Skeletal muscle tissue (tissue), 4 donors: ENCODE measurements around the gene RCOR2. TPM values are rescaled to one million over a fixed set of nuclear protein-coding genes. Genes with fewer than 3 reads are reported as not detected.
"Not testable (repeated sequence)": the region's sequence is repeated elsewhere in the genome, so short reads cannot be mapped to it uniquely, and the experiment has no call there.

ENCODE experiments used
- H3K27ac ChIP-seq: one replicate; pipeline ENCODE4 v1.7.0; 2013; ENCODE audit warnings: mild to moderate bottlenecking, low read depth, low read length, inconsistent platforms
- H3K27me3 ChIP-seq, 3 donors: one replicate each; pipeline ENCODE4 v1.7.0; 2013; ENCODE audit warnings: low read length in 3 of 3; ENCODE audit not compliant: control insufficient read depth in 3 of 3, insufficient read depth in 3 of 3
- H3K36me3 ChIP-seq, 3 donors: one replicate each; pipeline ENCODE4 v1.7.0; 2013; ENCODE audit warnings: low read length in 3 of 3; ENCODE audit not compliant: control insufficient read depth in 3 of 3, insufficient read depth in 3 of 3
- H3K4me1 ChIP-seq, 3 donors: one replicate each; pipeline ENCODE4 v1.7.0; 2013; ENCODE audit warnings: low read length in 3 of 3, mild to moderate bottlenecking in 3 of 3; ENCODE audit not compliant: control insufficient read depth in 3 of 3, insufficient read depth in 3 of 3
- H3K4me3 ChIP-seq, 3 donors: one replicate each; pipeline ENCODE4 v1.7.0; 2013; ENCODE audit warnings: low read length in 3 of 3
- H3K9ac ChIP-seq, 3 donors: one replicate each; pipeline ENCODE4 v1.7.0; 2013; ENCODE audit warnings: low read length in 3 of 3, mild to moderate bottlenecking in 3 of 3, moderate library complexity in 2 of 3, low read depth in 1 of 3
- H3K9me3 ChIP-seq, 3 donors: one replicate each; pipeline ENCODE4 v1.7.0; 2013; ENCODE audit warnings: low read length in 3 of 3; ENCODE audit not compliant: control insufficient read depth in 3 of 3
- total RNA-seq: library from RNA; depleted of rRNA; stranded (reverse); fragments of >200 nt; gene quantifications from one replicate; pipeline ENCODE4 v1.2.3, GENCODE V29; 2014
- donor health status: Osteomylitis.

The RCOR2 gene
- total RNA-seq, 1 donor from 2014 or later: 4.2 TPM

GRCh38 chr11:63872800-63873197, 44.2 kb downstream of the RCOR2 start:
- Histone ChIP-seq H3K9ac (peak overlapping the region in 2 of 3 donors; percentile 40 to 65), H3K4me3 (peak overlapping the region in 1 of 3 donors; percentile 63), H3K9me3 (no peaks in the 10 kb centered on the region), H3K36me3 (peaks cover 0 to 4% (median 3%) of the 10 kb centered on the region in 3 donors), H3K27ac (peak overlapping the region; percentile 69), H3K27me3 (no peaks in the 10 kb centered on the region), H3K4me1 (peaks cover 48 to 64% (median 62%) of the 10 kb centered on the region in 3 donors)

- H3K4me1 ChIP-seq: peaks cover 48 to 64% (median 59%) of the 10 kb centered on the region in 3 donors
- peak overlapping the region; percentile 69 for H3K27ac ChIP-seq
- H3K4me3 ChIP-seq: peak overlapping the region; percentile 58 to 67 (median 63)
Observed at GRCh38 chr11:63871962-63872799, 44.8 kb downstream of the RCOR2 start.

GRCh38 chr11:63870351-63871140, 46.4 kb downstream of the RCOR2 start:
- Histone ChIP-seq H3K4me1 (peaks cover 53 to 70% (median 64%) of the 10 kb centered on the region in 3 donors), H3K27me3 (no peaks in the 10 kb centered on the region), H3K36me3 (peaks cover 0 to 3% (median under 1%) of the 10 kb centered on the region in 3 donors), H3K4me3 (no peak overlapping the region), H3K9me3 (no peaks in the 10 kb centered on the region), H3K27ac (no peak overlapping the region), H3K9ac (peak overlapping the region in 2 of 3 donors; percentile 38 to 50)

More at GRCh38 chr11:63871962-63872799, 44.8 kb downstream of the RCOR2 start:
- H3K36me3 ChIP-seq: peaks cover 0 to 4% (median 3%) of the 10 kb centered on the region in 3 donors
- peak overlapping the region; percentile 46 to 76 (median 70) for H3K9ac ChIP-seq
- no peaks in the 10 kb centered on the region for H3K9me3 ChIP-seq
- no peaks in the 10 kb centered on the region for H3K27me3 ChIP-seq

- Histone ChIP-seq H3K4me1 (peaks cover 53 to 68% (median 63%) of the 10 kb centered on the region in 3 donors), H3K27me3 (no peaks in the 10 kb centered on the region), H3K9ac (peak overlapping the region in 1 of 3 donors; percentile 50), H3K9me3 (no peaks in the 10 kb centered on the region), H3K27ac (no peak overlapping the region), H3K4me3 (no peak overlapping the region), H3K36me3 (peaks cover 0 to 3% (median 0%) of the 10 kb centered on the region in 3 donors)
Observed at GRCh38 chr11:63869683-63870082, 47.3 kb downstream of the RCOR2 start.

- H3K4me1 ChIP-seq: peaks cover 48 to 63% (median 61%) of the 10 kb centered on the region in 3 donors
- H3K27ac ChIP-seq: no peak overlapping the region
Observed at GRCh38 chr11:63869171-63869591, 47.8 kb downstream of the RCOR2 start.

GRCh38 chr11:63868399-63869064, 48.4 kb downstream of the RCOR2 start:
- Histone ChIP-seq H3K27me3 (no peaks in the 10 kb centered on the region), H3K36me3 (peaks cover 0 to 3% (median 0%) of the 10 kb centered on the region in 3 donors), H3K9ac (peak overlapping the region in 2 of 3 donors; percentile 26 to 51), H3K4me3 (no peak overlapping the region), H3K27ac (peak overlapping the region; percentile 19), H3K4me1 (peaks cover 46 to 57% (median 56%) of the 10 kb centered on the region in 3 donors), H3K9me3 (no peaks in the 10 kb centered on the region)

More at GRCh38 chr11:63869171-63869591, 47.8 kb downstream of the RCOR2 start:
- Histone ChIP-seq H3K36me3 (peaks cover 0 to 3% (median 0%) of the 10 kb centered on the region in 3 donors), H3K27me3 (no peaks in the 10 kb centered on the region), H3K4me3 (no peak overlapping the region), H3K9me3 (no peaks in the 10 kb centered on the region), H3K9ac (no peak overlapping the region)

- H3K4me1 ChIP-seq: peaks cover 36 to 47% (median 47%) of the 10 kb centered on the region in 3 donors
- no peak overlapping the region for H3K4me3 ChIP-seq
- no peak overlapping the region for H3K9ac ChIP-seq
- H3K36me3 ChIP-seq: peaks cover 0 to 2% (median 0%) of the 10 kb centered on the region in 3 donors
- no peak overlapping the region for H3K27ac ChIP-seq
- H3K27me3 ChIP-seq: no peaks in the 10 kb centered on the region
- H3K9me3 ChIP-seq: no peaks in the 10 kb centered on the region
Observed at GRCh38 chr11:63867511-63867910, 49.5 kb downstream of the RCOR2 start.

GRCh38 chr11:63866211-63866610, 50.8 kb downstream of the RCOR2 start:
- no peaks in the 10 kb centered on the region for H3K27me3 ChIP-seq
- H3K9ac ChIP-seq: no peak overlapping the region
- H3K9me3 ChIP-seq: no peaks in the 10 kb centered on the region
- H3K27ac ChIP-seq: no peak overlapping the region
- H3K4me1 ChIP-seq: peaks cover 25 to 35% (median 34%) of the 10 kb centered on the region in 3 donors
- peaks cover 0 to 6% (median 2%) of the 10 kb centered on the region in 3 donors for H3K36me3 ChIP-seq
- no peak overlapping the region for H3K4me3 ChIP-seq

- peaks cover 10 to 16% (median 14%) of the 10 kb centered on the region in 3 donors for H3K4me1 ChIP-seq
- H3K27ac ChIP-seq, H3K36me3 ChIP-seq, H3K9me3 ChIP-seq, H3K9ac ChIP-seq, H3K27me3 ChIP-seq, H3K4me3 ChIP-seq: not testable (repeated sequence)
Observed at GRCh38 chr11:63863620-63864019, 53.3 kb downstream of the RCOR2 start.
